Heart left ventricle (tissue), 16 donors: ENCODE results near the gene PDAP1. TPM values are rescaled to one million over a fixed set of nuclear protein-coding genes. Genes with fewer than 3 reads are reported as not detected.

Source experiments
- ATAC-seq, 4 donors: fragments of 200-7000 bp; cut with Tn5 transposase; one replicate each; pipeline ENCODE4 v1.9.1; 2020 to 2022; ENCODE audit warnings: moderate library complexity in 4 of 4, mild to moderate bottlenecking in 3 of 4, moderate number of reproducible peaks in 1 of 4
- DNase-seq, 5 donors: peaks; one replicate each; pipeline ENCODE4 v3.0.0-alpha.2; 2020
- H3K27ac ChIP-seq, 12 donors: fragments of 200-600 bp; sonication (generic) in 4 of 12; one replicate each; pipeline versions ENCODE4 v1.5.0 to v1.8.0; 2016 to 2022; ENCODE audit warnings: mild to moderate bottlenecking in 2 of 12
- H3K27me3 ChIP-seq, 9 donors: fragments of 200-600 bp; sonication (generic) in 2 of 9; one replicate each; pipeline versions ENCODE4 v1.5.1 to v1.8.0; 2016 to 2022; ENCODE audit warnings: mild to moderate bottlenecking in 3 of 9
- H3K36me3 ChIP-seq, 9 donors: fragments of 200-600 bp; sonication (generic) in 2 of 9; one replicate each; pipeline versions ENCODE4 v1.5.0 to v1.8.0; 2018 to 2022; ENCODE audit warnings: mild to moderate bottlenecking in 2 of 9
- H3K4me1 ChIP-seq, 12 donors: fragments of 200-600 bp; sonication (generic) in 4 of 12; one replicate each; pipeline versions ENCODE4 v1.5.0 to v1.8.0; 2016 to 2022; ENCODE audit warnings: mild to moderate bottlenecking in 3 of 12
- H3K4me3 ChIP-seq, 12 donors: fragments of 200-600 bp; sonication (generic) in 4 of 12; one replicate each; pipeline versions ENCODE4 v1.5.0 to v1.8.0; 2017 to 2022; ENCODE audit warnings: mild to moderate bottlenecking in 9 of 12, moderate library complexity in 4 of 12
- H3K9me3 ChIP-seq, 12 donors: fragments of 200-600 bp; sonication (generic) in 4 of 12; one replicate each; pipeline versions ENCODE4 v1.5.0 to v1.8.0; 2016 to 2022; ENCODE audit warnings: mild to moderate bottlenecking in 1 of 12
- POLR2A ChIP-seq, 2 donors: fragments of 450-650 bp; IDR thresholded peaks; one replicate each; pipeline ENCODE4 v1.6.1; 2017; ENCODE audit warnings: antibody characterized with exemption in 2 of 2, mild to moderate bottlenecking in 2 of 2, moderate library complexity in 2 of 2
- WGBS, 4 donors: extraction: QIAGEN DNeasy Blood & Tissue Kit in 2 of 4; methylation state at CpG; one replicate each; pipeline versions ENCODE4 v1.1.5 to v1.1.7; 2013 to 2018; 5-methylcytosine and 5-hydroxymethylcytosine counted together
- intact Hi-C, 10 donors: fragments of 100-400 bp; cut with DNase I; formaldehyde crosslinking; loops; one replicate each; pipeline versions ENCODE4 v1.11.1 to v1.14.2; 2022
- polyA plus RNA-seq, 2 donors: library from polyadenylated mRNA; stranded (reverse); fragments of 200-250 nt; gene quantifications; one replicate each; pipeline ENCODE4 v1.2.3, GENCODE V29; 2013
- total RNA-seq, 9 donors: library from RNA; depleted of rRNA in 2 of 9; stranded (reverse); fragments of >200 nt in 2 of 9; fragmentation: NEBNext Ultra II Directional in 3 of 9; extraction: Animal tissue kit (Norgen Biotek cat#: 25700) in 3 of 9; gene quantifications; one replicate each; pipeline versions ENCODE4 v1.1.0 to v1.2.4, GENCODE V29; 2016 to 2023
- TF ChIP-seq, protein P1 (sequence below), 12 donors: fragments of 200-600 bp; sonication (generic) in 4 of 12; IDR thresholded peaks; one replicate each; pipeline versions ENCODE4 v1.5.0 to v1.8.0; 2018 to 2022; ENCODE audit warnings: antibody characterized with exemption in 12 of 12, mild to moderate bottlenecking in 5 of 12
- donor health status: ischemic (EF 13 %, LVEDD 7.1; RV severe dilation, severe dysfunction).
- donor health status: healthy with polysubstance abuse.
- donor health status: DM: no; HTN: yes; CAD: no.
- donor health status: DM: no; HTN: no; CAD: no.
- donor health status: ischemic (EF 25% LVEDD 6.9; RV normal size, moderate dysfunction).
- donor health status: ischemic (EF 25% LVEDD 5.7; RV mildly dilated, moderate dysfunction).
- donor health status: healthy.
- donor health status: DM: yes; HTN: yes; CAD: no.
- donor health status: ischemic (EF 35%, LVEDD 5.7; RV mildly dilated, moderate dysfunction).
- donor health status: nonischemic (EF 11% LVEDD 7.7; RV severe dilation, severe dysfunction).
- donor health status: DM: yes; HTN: yes; CAD: no.
- donor health status: PGD.
- donor health status: ischemic (EF 29% LVEDD 5.4; RV normal size, mild dysfunction).
- donor health status: nonischemic (EF 23%, LVEDD 6.1; RV moderate dilation, normal function).

Gene PDAP1
- total and polyA plus RNA-seq, 11 donors: 88.7 to 309 (median 102) TPM

DNA sequence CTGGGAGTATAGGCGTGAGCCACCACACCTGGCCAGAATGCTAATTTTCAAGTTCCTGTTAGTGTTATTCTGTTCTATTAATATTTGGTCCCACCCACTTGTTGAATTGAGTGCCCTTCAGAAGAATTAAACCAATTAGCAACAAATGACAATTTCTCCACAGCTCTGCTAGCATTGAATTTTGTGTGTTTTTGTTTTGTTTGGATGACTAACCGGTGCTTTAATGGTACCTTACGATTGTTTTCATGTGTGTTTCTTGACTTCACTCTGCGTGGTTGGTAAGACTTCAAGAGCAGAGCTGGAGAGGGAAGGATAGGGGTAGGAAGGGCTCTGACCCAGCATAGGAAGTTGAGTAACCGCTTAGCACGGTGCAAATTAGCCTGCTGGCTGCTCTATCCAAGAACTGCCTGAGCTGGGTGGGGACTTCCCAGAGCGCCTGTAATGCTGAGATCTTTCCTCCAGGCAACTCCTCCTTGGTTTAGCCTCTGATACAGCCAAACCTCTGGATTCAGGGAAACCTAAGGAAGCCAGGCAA is 29.3 kb downstream of the PDAP1 start:
- 36 to 48% (median 40%) methylated on average over 7 of the region's 7 CpGs for WGBS, 4 donors
- H3K27ac ChIP-seq: peak overlapping the region; percentile 74 to 97 (median 83)
- intact Hi-C loops: loop anchor here in 1 of 10 donors (1.0 kb wide), 1 partner anchor 29 kb away; the partner anchor contains the start of genes BUD31 and PDAP1
- H3K4me3 ChIP-seq: peak overlapping the region in 8 of 12 donors; percentile 4 to 57 (median 42)
- ATAC-seq (peak; percentile 66 to 86 (median 78)), DNase-seq (peak in 4 of 5 donors; percentile 76 to 79 (median 78))
- TF ChIP-seq POLR2A (IDR thresholded peaks at IDR 0.05): no peak
- TF ChIP-seq, protein P1, sequence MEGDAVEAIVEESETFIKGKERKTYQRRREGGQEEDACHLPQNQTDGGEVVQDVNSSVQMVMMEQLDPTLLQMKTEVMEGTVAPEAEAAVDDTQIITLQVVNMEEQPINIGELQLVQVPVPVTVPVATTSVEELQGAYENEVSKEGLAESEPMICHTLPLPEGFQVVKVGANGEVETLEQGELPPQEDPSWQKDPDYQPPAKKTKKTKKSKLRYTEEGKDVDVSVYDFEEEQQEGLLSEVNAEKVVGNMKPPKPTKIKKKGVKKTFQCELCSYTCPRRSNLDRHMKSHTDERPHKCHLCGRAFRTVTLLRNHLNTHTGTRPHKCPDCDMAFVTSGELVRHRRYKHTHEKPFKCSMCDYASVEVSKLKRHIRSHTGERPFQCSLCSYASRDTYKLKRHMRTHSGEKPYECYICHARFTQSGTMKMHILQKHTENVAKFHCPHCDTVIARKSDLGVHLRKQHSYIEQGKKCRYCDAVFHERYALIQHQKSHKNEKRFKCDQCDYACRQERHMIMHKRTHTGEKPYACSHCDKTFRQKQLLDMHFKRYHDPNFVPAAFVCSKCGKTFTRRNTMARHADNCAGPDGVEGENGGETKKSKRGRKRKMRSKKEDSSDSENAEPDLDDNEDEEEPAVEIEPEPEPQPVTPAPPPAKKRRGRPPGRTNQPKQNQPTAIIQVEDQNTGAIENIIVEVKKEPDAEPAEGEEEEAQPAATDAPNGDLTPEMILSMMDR (IDR thresholded peaks at IDR 0.05): no peak
- no peaks in the 10 kb centered on the region for H3K9me3 ChIP-seq
- H3K27me3 ChIP-seq: no peaks in the 10 kb centered on the region
- H3K4me1 ChIP-seq: peaks cover 0 to 85% (median 40%) of the 10 kb centered on the region in 12 donors
- peaks cover 0 to 51% (median 11%) of the 10 kb centered on the region in 9 donors for H3K36me3 ChIP-seq

DNA sequence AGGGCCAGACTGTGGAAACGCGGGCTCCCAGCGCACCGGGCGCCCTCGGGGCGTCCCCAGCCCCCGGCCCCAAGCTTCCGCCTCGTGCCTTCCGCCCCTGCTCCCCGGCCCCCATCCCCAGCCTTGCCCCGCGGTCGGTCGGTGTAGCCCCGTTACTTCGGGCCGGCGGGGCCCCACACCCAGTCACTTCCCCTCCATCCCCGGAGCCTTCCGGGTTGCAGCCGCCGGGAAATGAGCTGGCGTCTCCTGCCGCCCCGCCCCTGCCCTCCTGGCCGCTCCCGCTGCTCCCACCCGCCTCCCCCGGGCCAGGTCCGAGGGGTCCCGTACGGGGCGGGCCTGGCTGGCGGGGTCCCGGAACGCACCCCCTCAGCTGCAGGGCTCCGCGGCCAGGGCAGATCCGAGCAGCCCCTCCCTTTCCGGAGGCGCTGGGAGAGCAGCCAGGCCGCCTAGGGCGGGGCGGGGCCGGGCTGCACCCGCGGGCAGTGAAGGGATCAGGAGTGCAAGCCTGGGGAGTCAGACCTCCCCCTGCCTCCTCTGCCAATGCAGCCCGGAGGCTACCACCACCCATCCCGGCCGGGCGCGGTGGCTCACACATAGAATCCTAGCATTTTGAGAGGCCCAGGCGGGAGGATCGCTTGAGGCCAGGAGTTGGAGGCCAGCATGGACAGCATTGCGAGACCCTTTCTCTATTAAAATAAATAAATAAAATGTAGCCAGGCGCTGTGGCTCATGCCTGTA is 33.2 kb downstream of the PDAP1 start:
- DNase-seq (peak; percentile 85 to 92 (median 86)), ATAC-seq (peak; percentile 27 to 84 (median 76))
- H3K9me3 ChIP-seq: no peaks in the 10 kb centered on the region
- H3K27me3 ChIP-seq: no peaks in the 10 kb centered on the region
- WGBS, 4 donors: 5 to 31% (median 9%) methylated on average over 8 to 58 of the region's 58 CpGs
- H3K4me1 ChIP-seq: peaks cover 0 to 66% (median 28%) of the 10 kb centered on the region in 12 donors
- peak overlapping the region; percentile 87 to 97 (median 94) for H3K27ac ChIP-seq
- peaks cover 0 to 24% (median 11%) of the 10 kb centered on the region in 9 donors for H3K36me3 ChIP-seq
- intact Hi-C loops: loop anchor here in 3 of 10 donors (2.0 kb wide), 2 partner anchors 18 to 34 kb away; partner anchors contain the start of genes BUD31 (in 3 of the 3) and PDAP1 (in 3 of the 3)
- H3K4me3 ChIP-seq: peak overlapping the region; percentile 71 to 96 (median 90)
- peak in 1 of 2 donors; percentile 48 for TF ChIP-seq POLR2A (IDR thresholded peaks at IDR 0.05)
- TF ChIP-seq, protein P1 (IDR thresholded peaks at IDR 0.05): no peak

DNA sequence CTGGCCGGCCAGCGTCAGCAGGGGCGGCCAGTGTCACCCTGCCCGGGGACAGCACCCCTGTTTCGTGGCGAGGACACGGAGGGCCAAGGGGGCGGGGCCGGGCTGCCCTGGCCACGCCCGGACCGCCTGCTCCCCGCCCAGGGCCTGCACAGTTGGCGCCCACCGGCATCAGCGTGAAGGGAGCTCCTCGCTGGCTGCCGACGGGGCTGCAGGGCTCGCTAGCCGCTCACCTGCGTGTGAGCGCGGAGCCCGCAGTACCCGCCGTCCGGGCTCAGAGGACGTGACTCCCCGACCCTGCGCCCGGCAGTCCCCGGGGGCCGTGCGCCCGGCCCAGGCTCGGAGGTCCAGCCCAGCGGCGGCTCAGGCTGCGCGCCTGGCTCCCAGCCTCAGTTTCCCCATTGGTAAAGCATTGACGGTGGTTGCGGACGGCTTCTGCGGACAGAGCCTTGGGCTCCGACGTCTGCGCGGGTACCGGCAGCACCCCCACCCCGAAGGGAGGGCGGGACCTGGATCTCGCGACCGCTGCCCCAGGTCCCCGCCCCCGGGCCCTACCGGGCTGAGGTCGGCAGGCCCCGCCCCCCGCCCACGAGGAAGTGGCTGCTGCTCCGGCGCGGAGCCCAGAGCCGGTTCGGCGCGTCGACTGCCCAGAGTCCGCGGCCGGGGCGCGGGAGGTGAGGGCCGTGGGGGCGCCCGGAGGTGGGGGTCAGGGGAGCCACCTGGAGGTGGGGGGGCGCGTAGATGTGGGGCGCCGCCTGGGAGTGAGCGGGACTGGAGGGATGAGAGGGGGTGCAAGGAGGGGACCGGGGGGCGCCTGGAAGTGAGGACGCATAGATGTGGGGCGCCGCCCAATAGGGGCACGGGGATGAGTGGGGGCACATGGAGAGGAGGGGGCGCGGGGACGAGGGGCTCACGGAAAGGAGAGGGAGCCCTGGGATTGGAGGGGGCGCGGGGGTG is 34.0 kb downstream of the PDAP1 start, which contains the start of gene ARPC1B:
ARPC1B (plus strand) TSS at position 620 of the 954 bp plus-strand sequence. CDS start 10,985 bp downstream, outside the sequence.
- H3K27me3 ChIP-seq: no peaks in the 10 kb centered on the region
- peak; percentile 87 to 93 (median 90) for DNase-seq
- peaks cover 0 to 58% (median 20%) of the 10 kb centered on the region in 12 donors for H3K4me1 ChIP-seq
- intact Hi-C loops: loop anchor here in 4 of 10 donors (2.0 to 5.0 kb wide), 3 partner anchors 18 to 34 kb away; partner anchors contain the start of genes BUD31 (in 4 of the 4) and PDAP1 (in 4 of the 4)
- 4 to 19% (median 8%) methylated on average over 8 to 95 of the region's 95 CpGs for WGBS, 4 donors
- H3K36me3 ChIP-seq: peaks cover 0 to 24% (median 11%) of the 10 kb centered on the region in 9 donors
- no peaks in the 10 kb centered on the region for H3K9me3 ChIP-seq
- H3K27ac ChIP-seq: peak within 1 kb of the TSS; percentile 87 to 97 (median 94)
- peak within 1 kb of the TSS; percentile 71 to 96 (median 90) for H3K4me3 ChIP-seq
- peak; percentile 16 to 77 (median 69) for ATAC-seq
- TF ChIP-seq, protein P1 (IDR thresholded peaks at IDR 0.05): no peak
- TF ChIP-seq POLR2A (IDR thresholded peaks at IDR 0.05): peak in 1 of 2 donors; percentile 55
